GM12865 (cell line): ENCODE data around the gene NAAA.
"Not testable (repeated sequence)": the region's sequence is repeated elsewhere in the genome, so short reads cannot be mapped to it uniquely, and the experiment has no call there.

Experiments used
- DNase-seq: peaks from one replicate; pipeline ENCODE4 v3.0.0; 2010; ENCODE audit warnings: low read depth
- H3K4me3 ChIP-seq: 2 replicates; pipeline ENCODE4 v1.5.1; 2011; ENCODE audit warnings: mild to moderate bottlenecking, low read depth, low read length, control low read depth
- TF ChIP-seq, protein P1 (sequence below): IDR thresholded peaks from 2 replicates; pipeline ENCODE4 v1.5.1; 2011; ENCODE audit warnings: low read length, control low read depth, low read depth, inconsistent platforms; ENCODE audit not compliant: insufficient read depth; ENCODE audit errors: missing control alignments

The NAAA gene

DNA sequence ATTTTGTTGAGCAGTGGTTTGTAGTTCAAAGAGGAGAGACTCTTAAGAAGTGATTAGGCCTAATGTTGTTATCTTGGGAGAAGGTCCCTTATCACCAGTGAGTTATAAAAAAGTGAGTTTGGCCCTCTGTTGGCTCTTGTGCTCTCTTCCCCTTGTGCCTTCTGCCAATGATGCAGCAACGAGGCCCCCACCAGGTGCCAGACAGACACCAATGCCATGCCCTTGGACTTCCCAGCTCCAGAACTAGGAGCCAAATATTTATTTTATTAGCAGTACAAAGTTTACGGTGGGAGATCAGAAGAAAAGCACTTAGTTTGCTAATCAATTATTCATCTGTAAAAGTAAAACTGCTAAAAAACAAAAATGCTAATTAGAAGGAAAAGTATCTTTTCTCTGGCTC is 22.7 kb upstream of the NAAA start:
- TF ChIP-seq, protein P1, sequence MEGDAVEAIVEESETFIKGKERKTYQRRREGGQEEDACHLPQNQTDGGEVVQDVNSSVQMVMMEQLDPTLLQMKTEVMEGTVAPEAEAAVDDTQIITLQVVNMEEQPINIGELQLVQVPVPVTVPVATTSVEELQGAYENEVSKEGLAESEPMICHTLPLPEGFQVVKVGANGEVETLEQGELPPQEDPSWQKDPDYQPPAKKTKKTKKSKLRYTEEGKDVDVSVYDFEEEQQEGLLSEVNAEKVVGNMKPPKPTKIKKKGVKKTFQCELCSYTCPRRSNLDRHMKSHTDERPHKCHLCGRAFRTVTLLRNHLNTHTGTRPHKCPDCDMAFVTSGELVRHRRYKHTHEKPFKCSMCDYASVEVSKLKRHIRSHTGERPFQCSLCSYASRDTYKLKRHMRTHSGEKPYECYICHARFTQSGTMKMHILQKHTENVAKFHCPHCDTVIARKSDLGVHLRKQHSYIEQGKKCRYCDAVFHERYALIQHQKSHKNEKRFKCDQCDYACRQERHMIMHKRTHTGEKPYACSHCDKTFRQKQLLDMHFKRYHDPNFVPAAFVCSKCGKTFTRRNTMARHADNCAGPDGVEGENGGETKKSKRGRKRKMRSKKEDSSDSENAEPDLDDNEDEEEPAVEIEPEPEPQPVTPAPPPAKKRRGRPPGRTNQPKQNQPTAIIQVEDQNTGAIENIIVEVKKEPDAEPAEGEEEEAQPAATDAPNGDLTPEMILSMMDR: no peak
- no peak overlapping the region for H3K4me3 ChIP-seq
- no peak for DNase-seq

DNA sequence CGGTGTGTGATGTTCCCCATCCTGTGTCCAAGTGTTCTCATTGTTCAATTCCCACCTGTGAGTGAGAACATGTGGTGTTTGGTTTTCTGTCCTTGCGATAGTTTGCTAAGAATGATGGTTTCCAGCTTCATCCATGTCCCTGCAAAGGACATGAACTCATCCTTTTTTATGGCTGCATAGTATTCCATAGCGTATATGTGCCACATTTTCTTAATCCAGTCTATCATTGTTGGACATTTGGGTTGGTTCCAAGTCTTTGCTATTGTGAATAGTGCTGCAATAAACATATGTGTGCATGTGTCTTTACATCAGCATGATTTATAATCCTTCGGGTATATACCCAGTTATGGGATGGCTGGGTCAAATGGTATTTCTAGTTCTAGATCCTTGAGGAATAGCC is 21.3 kb upstream of the NAAA start:
- H3K4me3 ChIP-seq, DNase-seq: not testable (repeated sequence)

DNA sequence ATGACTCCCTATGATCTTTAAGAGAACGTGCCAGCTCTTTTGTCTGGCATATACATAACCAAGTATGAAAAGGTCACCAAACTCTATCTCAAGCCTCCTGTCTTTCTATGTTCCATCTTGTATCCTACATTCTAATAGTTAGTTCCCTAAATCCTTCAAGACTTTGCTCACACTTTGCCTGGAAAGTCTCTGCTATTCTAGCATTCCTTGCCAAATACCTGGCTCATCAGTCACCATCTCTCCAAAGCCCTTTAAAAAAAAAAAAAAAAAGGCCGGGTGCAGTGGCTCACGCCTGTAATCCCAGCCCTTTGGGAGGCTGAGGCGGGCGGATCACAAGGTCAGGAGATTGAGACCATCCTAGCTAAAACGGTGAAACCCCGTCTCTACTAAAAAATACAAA is 17.7 kb upstream of the NAAA start:
- DNase-seq, H3K4me3 ChIP-seq: not testable (repeated sequence)

DNA sequence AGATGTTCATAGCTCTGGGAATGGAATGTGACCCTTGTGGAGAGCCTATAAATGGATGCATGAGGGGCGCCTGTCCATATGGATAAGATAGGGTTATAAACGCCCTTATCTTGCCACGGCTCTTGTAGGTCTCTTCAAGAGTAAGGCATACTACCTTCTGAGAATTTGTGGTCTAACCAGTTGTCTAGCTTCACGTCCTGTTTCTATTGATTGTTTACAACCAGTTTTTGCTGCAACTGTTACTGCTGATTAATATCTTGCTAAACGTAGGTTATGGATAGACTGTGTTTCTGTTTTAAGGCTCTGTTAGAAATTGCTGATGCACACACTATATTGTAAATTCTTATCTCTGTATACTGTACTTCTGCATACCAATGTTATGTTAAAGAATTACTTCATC is 14.0 kb upstream of the NAAA start:
- DNase-seq: peak; percentile 11
- H3K4me3 ChIP-seq: not testable (repeated sequence)

DNA sequence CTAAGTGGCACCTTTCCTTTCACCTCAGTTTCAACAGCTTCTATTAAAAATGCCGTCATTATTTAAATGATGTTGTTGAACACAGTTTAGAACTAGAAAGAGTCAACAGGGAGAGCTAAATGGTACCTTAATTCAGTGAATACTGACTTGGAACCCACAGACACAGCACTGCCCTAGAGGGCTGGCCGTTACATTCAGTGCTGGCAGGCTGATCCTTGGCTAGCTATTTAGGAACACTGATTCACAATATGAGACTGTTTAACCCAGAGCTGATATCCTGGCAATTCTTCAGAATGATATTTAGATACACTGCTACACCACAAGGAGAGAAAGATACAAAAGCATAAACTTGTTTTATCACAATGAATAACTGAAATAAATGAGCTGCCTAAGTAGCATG is 12.7 kb upstream of the NAAA start:
- H3K4me3 ChIP-seq: no peak overlapping the region
- TF ChIP-seq, protein P1: no peak

DNA sequence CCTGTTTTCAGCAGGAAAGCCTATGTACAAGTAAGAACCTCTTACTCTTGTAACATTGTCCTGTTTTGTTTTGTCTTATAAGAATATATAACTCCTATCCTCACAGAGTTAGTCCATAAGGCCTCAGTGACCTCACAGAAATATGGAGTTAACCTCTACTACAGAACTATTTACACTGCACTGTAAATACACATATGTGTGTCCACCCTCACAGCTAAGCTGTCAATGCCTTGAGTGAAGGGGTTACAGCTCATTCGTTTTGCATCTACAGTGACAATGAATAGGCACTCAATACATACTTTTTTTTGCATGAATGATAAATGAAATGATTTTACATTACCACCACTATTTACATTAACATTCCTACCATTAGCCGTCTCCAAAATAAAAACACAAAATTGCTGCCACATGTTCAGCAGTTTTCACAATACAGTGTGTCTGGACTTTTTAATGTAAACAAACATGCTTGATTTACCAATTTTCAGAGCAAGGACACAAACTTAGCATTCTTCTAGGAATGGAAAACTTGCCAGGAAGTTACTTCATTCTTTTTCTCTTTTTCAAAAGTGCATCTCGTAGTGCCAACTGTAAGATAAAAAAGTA is 9.5 kb upstream of the NAAA start:
- H3K4me3 ChIP-seq: no peak overlapping the region
- TF ChIP-seq, protein P1: no peak
- no peak for DNase-seq

More for the DNA sequence above, 12.7 kb upstream of the NAAA start:
- DNase-seq: no peak

DNA sequence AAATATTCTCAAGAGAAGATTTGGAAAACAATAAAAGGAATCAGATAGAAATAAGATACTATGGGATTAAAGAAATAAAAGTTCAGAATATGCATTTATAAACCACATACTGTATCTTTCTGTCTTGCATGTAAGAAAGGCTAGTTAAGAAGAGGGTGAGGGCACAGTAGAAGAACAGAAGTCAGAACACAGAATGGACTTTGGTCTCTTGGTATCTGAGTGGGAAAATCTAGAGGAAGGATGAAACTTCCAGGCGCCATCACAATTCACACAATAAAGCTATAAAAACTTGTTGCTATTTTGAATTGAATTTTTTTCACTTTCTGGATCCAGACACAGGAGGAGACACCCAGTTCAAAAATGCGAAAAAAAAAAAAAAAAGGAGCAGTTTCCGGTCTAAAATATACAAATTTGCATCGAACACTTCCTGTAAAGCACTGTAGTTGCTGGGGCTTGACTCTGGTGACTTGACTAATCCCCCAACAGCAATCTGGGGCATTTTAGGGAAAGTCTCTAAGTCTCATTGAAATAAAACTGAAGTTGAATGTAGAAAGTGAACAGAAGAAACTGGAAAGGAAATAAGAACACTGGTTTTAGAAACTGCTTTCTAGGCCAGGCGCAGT is 8.1 kb upstream of the NAAA start:
- peak; percentile 60 for DNase-seq
- H3K4me3 ChIP-seq: no peak overlapping the region
- TF ChIP-seq, protein P1: no peak

DNA sequence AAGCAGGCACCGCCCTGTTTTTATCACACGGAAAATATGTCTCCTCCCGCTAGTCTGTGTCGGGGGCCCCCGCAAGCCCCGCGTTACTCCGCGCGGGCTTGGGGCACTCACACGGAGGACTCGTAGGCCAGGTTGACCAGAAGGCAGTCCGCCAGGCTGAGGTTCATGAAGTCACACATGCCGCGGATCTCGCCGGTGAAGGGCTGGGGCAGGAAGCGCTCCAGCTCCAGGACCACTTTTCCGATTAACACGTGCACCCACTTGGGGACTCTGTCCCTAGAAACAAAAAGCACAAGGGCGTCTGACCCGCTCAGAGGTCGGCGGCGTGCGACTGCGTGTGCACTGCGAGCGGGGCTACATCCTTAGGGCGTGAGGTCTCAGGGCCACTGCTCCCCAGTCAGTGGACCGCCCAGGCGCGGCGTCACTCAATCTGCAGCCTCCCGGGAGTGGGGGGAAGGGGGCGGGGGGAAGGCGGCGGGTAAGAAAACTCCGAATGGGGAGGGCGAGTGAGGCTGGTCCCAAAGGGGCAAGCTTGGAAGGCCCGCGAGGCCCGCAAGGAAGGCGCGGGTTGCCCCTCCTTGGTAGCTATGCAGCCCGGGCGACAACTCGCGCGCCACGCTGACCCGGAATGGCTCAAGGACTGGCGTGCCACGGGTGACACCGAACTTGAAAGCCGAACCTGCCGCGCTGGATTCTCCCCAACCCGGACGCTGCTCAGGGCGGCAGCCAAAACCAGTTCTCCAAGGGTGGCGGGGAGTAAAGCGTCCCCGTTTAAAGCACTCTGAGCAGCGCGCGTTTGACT is 722 bp downstream of the NAAA start:
- H3K4me3 ChIP-seq: peak overlapping the region; percentile 82
- TF ChIP-seq, protein P1: no peak
- peak; percentile 85 for DNase-seq
